Stimulated activated CD4-positive, alpha-beta T cell treated with anti-CD3 and anti-CD28 coated beads, Interleukin-4, amount 100 ng/mL, for 4 hours (primary cell): Measurements from ENCODE around the gene NSG1.
"Not testable (repeated sequence)": the region's sequence is repeated elsewhere in the genome, so short reads cannot be mapped to it uniquely, and the experiment has no call there.

ENCODE experiments used
- DNase-seq, 2 experiments: peaks; one replicate each; pipeline ENCODE4 v3.0.0-alpha.2; 2020

NSG1 gene

GRCh38 chr4:4417886-4418285 lies 31.0 kb downstream of the NSG1 start:
- DNase-seq = no peak

- no peak for DNase-seq
These were observed 31.9 kb downstream of the NSG1 start for GRCh38 chr4:4418676-4419390.

GRCh38 chr4:4419896-4420295 lies 33.0 kb downstream of the NSG1 start:
- no peak for DNase-seq

GRCh38 chr4:4420421-4420820 lies 33.5 kb downstream of the NSG1 start:
- DNase-seq = no peak

- DNase-seq = no peak
These were observed 34.5 kb downstream of the NSG1 start for GRCh38 chr4:4421356-4421755.

- not testable (repeated sequence) for DNase-seq
These were observed 35.2 kb downstream of the NSG1 start for GRCh38 chr4:4422117-4422516.

GRCh38 chr4:4422856-4423499 lies 36.1 kb downstream of the NSG1 start:
- no peak for DNase-seq

GRCh38 chr4:4423706-4424498 lies 37.0 kb downstream of the NSG1 start:
- DNase-seq = no peak

- DNase-seq = no peak
These were observed 37.7 kb downstream of the NSG1 start for GRCh38 chr4:4424499-4425115.

- no peak for DNase-seq
These were observed 38.3 kb downstream of the NSG1 start for GRCh38 chr4:4425119-4425690.

GRCh38 chr4:4425696-4426095 lies 38.8 kb downstream of the NSG1 start:
- DNase-seq = no peak

- no peak for DNase-seq
These were observed 39.7 kb downstream of the NSG1 start for GRCh38 chr4:4426511-4427120.

- no peak for DNase-seq
These were observed 40.4 kb downstream of the NSG1 start for GRCh38 chr4:4427121-4427870.

- DNase-seq = no peak
These were observed 41.0 kb downstream of the NSG1 start for GRCh38 chr4:4427886-4428285.

- no peak for DNase-seq
These were observed 42.3 kb downstream of the NSG1 start for GRCh38 chr4:4428966-4429875.

GRCh38 chr4:4430492-4431195 lies 43.7 kb downstream of the NSG1 start:
- DNase-seq = peak in 1 of 2 experiments; percentile 34

GRCh38 chr4:4432341-4433125 lies 45.6 kb downstream of the NSG1 start:
- DNase-seq = no peak

- no peak for DNase-seq
These were observed 47.0 kb downstream of the NSG1 start for GRCh38 chr4:4433941-4434340.

GRCh38 chr4:4436244-4436823 lies 49.4 kb downstream of the NSG1 start:
- no peak for DNase-seq
